Measurements from ENCODE around the gene DDX10. TPM values are rescaled to one million over a fixed set of nuclear protein-coding genes. Genes with fewer than 3 reads are reported as not detected.
A peak's percentile ranks its signal among the peaks of the same experiment; 100 is the strongest.

The DDX10 gene
- total and polyA plus RNA-seq, 2 experiments from 2014 or later: 32.4 to 37.8 TPM

- TF ChIP-seq ZNF331 (CRISPR knock-in tag; IDR thresholded peaks at IDR 0.05; ENCODE audit: low read depth) (no peak), NANOG (IDR thresholded peaks at IDR 0.05; ENCODE audit: borderline replicate concordance) (no peak), ZNF462 (CRISPR knock-in tag; IDR thresholded peaks at IDR 0.05) (no peak)
Observed at GRCh38 chr11:108713076-108713790, 48.4 kb downstream of the DDX10 start (continued).

- H3K36me3 ChIP-seq (ENCODE audit: insufficient read depth): peaks cover 10% of the 10 kb centered on the region
- no peak overlapping the region for H2AFZ ChIP-seq
- H3K4me3 ChIP-seq: no peak overlapping the region
- Mint-ChIP-seq H3K9me3 (no peaks in the 10 kb centered on the region; the same call in 2 of the 3 replicates), H3K27ac (peak overlapping the region; percentile 43), H3K4me1 (peaks cover 8% of the 10 kb centered on the region; the same call in 2 of the 3 replicates), H3K4me3 (no peak overlapping the region), H3K36me3 (ENCODE audit: low read depth) (peaks cover 20% of the 10 kb centered on the region; the same call in 2 of the 3 replicates), H3K27me3 (ENCODE audit: insufficient read depth, low read depth, poor library complexity) (peaks cover 2% of the 10 kb centered on the region)
- no peaks in the 10 kb centered on the region for H3F3A ChIP-seq (replicated peaks; ENCODE audit: low read depth)
- peaks cover 23% of the 10 kb centered on the region; the same call in 1 of the 2 replicates for H3K79me2 ChIP-seq (replicated peaks; ENCODE audit: insufficient read depth)
- no peaks in the 10 kb centered on the region for H3K9me2 ChIP-seq (ENCODE audit: insufficient read depth)
- H3K4me2 ChIP-seq: no peak overlapping the region
- ATAC-seq: no peak
- H4K20me1 ChIP-seq (replicated peaks; ENCODE audit: insufficient read depth): no peaks in the 10 kb centered on the region
- DNase-seq (ENCODE audit: low spot score): no peak
- H3K27me3 ChIP-seq (ENCODE audit: insufficient read depth): no peaks in the 10 kb centered on the region
- no peak overlapping the region for H3K27ac ChIP-seq (ENCODE audit: low read depth)
- H3K4me1 ChIP-seq (ENCODE audit: insufficient read depth): peaks cover 3% of the 10 kb centered on the region; the same call in 1 of the 2 replicates
- no peak for TF ChIP-seq ZNF114 (CRISPR knock-in tag; IDR thresholded peaks at IDR 0.05)
- no peak for TF ChIP-seq EZH2phosphoT487 (IDR thresholded peaks at IDR 0.05; ENCODE audit: unreplicated experiment)
- TF ChIP-seq STAT1 (IDR thresholded peaks at IDR 0.05; ENCODE audit: unreplicated experiment): no peak
- TF ChIP-seq ZNF331 (CRISPR knock-in tag; IDR thresholded peaks at IDR 0.05; ENCODE audit: low read depth): no peak
- no peak for TF ChIP-seq ZNF462 (CRISPR knock-in tag; IDR thresholded peaks at IDR 0.05)
- no peak for TF ChIP-seq CREB1 (CRISPR knock-in tag; IDR thresholded peaks at IDR 0.05; ENCODE audit: low read depth)
Observed at GRCh38 chr11:108715239-108715638, 50.4 kb downstream of the DDX10 start.
